Activated CD4-positive, CD25-positive, alpha-beta regulatory T cell treated with anti-CD3 and anti-CD28 coated beads, Interleukin-2, amount 50 U/mL, for 72 hours (primary cell): ENCODE results near the gene SLC6A18.

Source experiments
- DNase-seq: peaks from one replicate; pipeline ENCODE4 v3.0.0; 2021

The SLC6A18 gene

DNA sequence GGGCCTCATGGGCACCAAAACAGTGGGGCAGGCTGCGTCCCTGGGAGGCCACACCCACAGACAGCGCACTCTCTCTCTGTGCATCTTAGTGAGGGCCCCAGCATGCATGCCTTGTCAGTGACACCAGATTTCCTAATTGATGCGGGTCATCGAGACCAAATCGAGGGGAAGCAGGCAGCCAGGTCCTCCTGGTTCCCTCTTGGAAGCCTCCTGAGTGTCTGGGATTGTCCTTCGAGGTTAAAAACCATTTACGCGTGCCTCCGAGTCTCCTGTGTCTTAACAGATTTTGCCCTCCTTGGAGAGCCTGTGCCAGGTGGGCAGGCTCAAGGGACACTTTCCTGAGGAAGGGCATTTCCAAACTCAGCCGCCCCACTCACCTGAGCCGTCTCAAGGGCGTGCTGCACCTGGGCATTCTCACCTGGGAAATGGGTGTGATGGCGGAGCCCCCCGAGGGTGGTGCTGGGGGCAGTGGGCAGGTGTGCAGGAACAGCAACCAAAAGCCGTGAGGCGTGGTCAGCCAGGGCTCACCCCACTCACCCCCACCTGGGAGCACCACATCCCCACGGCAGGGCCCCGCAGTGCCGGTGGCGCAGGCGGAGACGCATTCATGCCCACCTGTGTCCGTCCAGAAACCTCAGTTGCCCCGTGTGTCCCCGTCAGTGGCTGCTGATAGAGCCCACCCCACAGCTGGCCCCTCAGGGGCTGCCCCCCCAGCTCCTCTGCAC, 21.1 kb upstream of the SLC6A18 start:
- DNase-seq = no peak

DNA sequence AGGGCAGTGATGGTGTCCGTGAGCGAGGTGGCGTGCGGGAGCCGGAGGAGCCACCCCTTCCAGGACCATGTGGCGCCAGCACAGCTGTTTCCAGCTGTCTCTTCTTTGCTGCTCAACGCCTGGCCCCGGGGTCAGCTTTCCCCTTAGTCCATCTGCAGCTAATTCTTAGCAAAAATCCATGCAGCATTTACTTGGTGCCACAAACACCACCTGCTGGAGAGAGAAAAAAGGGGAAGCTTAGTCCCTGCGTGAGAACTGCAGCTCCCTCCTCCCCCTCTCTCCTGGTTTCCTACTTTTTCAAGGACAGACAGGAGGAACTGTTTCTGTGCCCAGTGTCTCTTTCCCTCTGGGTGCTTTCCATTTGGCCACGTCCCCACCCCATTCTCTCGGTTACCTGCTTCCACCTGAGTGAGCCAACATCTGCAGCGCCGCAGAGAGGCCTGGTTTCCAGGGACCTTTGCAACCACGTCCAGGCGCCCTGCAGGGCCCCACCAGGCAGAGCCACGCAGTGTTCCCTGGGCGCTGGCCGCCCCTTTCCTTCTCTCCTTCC, 20.4 kb upstream of the SLC6A18 start:
- DNase-seq = no peak

DNA sequence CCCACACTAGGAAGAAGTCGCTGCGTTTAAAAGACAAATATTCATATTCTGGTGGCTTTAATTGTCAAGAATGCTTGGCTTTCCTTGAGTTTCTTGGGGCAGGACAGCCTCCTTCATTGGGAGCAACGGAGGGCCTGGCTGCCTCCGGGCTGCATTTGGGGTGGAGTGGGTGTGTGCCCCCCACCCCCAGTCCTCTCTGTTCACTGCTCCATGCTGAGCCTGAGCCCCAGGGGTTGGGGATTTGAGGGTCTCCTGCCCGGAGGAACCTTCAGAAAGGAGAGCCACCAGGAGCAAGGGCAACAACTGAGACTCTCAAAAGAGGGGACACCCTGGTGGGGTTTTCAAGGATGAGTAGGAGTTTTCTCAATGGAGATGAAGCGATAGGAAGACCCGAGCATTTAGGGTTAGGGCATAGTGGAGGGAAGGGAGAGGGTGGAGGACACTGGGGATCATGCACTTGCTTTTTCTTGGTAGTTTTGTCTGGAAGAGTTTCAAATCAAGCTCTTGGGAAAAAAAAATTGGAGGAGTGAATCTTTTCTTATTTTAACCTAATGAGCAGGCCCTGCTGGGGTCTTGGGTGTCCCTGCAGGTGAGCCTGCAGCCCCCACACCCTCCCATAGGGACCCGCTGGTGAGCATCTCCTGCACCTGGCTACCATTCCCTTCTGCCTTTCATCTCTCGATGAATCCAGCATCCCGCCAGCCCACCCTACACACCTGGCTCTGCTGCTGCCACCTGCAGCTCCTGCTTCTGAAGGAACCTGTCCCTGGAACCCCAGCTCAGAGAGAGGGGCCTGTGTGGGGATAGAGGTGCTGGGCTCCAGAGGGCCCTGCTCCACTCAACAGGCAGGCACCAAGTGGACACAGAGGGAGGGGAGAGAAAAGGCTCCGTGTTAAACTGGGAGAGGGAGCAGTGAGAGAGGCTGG, 19.7 kb upstream of the SLC6A18 start:
- DNase-seq = no peak

DNA sequence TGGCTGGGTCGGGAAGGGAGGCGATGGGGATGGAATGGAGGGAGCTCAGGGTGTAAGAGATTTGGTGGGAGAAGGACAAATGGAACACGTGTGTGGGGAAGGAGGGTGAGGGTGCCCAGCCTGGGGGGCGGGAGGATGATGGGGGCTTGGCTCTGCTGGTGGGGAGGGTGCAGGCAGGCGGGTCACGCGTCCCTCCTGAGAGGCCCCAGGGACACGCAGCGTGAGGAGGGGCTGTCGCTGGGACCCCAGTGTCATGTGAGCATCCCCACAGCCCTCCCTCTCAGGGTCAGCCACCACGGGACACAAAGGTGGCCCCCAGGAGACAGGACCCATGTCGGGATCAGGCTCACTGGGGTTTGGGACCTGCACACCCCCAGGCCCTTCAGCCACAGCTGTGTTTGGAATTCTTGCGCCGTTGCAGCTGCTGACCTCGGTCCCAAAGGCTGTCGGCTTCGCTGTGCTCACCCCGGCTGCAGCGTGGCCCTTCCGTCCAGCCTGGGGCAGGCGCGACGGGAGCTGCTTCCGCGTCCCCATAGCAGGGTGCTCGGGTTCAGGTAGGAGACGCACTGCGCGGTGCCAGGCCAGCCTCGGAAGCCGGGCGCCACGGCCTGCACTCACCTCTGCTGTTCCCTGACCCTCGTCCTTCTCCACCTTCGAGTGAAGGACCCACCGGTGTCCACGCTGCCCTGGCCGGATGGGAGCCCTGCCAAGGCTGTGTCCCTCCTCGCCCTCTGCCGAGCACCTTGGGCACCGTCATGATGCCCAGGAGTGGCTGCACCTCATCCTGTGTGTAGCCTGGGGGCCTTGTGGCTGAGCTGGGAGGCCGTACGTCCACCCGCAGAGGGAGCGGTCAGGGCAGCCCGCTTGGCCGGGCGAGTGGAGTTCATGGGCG, 18.4 kb upstream of the SLC6A18 start:
- DNase-seq = no peak

DNA sequence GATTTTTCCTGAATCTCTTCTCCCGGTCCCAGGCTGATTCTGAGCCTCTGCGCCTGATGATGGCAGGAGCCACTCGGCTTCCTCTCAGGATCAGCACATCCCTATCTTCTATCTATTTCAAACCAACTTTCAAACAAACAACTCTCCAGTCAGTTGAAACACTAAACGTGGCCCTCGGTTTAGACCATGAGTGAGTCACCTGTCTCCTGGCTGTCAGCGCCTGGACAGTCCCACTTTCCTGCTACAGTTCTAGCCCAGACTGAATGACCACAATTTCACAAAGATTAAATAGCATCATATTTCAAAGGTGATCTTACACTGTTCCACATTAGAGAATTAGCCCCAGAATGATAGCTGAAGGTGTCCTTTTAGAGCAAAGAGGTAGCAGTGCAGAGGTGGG, 17.6 kb upstream of the SLC6A18 start:
- no peak for DNase-seq

DNA sequence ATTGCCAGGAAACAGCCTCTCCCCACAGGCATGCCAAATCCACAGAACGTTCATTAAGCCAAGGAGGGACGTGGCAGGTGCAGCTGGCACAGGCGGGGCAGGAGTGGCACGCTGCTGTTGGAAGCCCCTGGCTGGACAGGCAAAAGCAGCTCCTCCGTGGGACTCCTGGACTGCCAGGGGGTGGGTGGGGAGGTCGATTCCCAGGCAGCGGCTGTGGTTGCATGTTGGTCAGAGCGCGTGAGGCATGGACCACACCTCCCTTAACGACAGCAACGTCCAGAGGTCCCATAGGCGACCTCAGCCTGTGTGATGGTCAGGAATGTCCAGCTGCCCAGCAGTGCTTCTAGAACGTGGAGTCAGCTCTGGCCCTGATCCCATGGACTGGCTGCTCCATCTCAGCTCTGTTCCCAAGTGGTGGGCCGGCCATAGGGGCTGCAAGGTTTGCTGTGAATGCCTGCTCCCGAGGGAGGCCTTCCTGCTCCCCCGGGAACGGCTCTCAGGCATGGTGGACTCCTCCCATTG, 16.9 kb upstream of the SLC6A18 start:
- DNase-seq = no peak

DNA sequence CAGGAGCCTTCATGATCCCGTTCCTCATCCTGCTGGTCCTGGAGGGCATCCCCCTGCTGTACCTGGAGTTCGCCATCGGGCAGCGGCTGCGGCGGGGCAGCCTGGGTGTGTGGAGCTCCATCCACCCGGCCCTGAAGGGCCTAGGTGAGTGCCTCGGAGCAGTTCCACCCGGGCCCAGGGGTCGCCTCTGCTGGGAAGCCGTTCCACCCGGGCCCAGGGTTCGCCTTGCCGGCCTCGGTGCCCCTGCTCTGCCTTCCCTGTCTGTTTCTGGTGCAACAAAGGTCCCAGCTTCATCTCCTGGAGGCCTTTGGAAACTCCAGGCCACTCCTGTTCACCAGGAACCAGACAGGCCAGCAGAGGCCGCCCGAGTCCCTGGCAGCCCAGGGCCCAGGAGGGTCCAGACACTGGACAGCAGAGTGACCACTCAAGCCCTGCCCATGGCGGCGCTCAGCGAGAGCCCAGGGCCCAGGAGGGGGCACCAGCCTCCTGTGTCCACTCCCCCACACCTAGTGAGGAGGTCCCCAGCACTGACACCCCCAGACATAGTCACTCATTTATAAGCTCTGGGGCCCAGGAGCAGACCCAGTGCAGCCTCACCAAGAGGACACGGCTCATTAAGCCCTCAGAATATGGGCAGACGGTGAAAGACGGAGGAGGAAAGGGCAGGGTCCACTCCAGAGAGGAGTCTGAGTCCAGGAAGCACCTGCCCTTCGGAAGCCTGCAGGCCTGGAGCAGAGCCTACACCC, 16.3 kb upstream of the SLC6A18 start:
- DNase-seq = no peak

DNA sequence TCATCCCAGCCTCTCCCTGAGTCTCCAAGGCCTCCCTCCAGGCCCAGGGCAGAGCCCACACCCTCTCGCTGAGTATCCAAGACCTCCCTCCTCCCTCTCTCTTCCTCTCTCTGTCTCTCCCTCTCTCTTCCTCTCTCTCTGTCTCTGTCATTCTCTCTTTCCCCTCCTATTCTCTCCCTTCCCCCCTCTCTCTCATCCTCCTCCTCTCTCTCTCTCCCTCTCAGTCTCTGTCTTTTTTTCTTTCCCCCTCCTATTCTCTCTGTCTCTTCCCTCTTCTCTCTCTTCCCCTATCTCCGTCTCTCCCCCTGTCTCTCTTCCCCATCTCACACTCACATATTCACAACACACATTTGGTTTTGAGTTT, 15.7 kb upstream of the SLC6A18 start:
- DNase-seq = no peak

DNA sequence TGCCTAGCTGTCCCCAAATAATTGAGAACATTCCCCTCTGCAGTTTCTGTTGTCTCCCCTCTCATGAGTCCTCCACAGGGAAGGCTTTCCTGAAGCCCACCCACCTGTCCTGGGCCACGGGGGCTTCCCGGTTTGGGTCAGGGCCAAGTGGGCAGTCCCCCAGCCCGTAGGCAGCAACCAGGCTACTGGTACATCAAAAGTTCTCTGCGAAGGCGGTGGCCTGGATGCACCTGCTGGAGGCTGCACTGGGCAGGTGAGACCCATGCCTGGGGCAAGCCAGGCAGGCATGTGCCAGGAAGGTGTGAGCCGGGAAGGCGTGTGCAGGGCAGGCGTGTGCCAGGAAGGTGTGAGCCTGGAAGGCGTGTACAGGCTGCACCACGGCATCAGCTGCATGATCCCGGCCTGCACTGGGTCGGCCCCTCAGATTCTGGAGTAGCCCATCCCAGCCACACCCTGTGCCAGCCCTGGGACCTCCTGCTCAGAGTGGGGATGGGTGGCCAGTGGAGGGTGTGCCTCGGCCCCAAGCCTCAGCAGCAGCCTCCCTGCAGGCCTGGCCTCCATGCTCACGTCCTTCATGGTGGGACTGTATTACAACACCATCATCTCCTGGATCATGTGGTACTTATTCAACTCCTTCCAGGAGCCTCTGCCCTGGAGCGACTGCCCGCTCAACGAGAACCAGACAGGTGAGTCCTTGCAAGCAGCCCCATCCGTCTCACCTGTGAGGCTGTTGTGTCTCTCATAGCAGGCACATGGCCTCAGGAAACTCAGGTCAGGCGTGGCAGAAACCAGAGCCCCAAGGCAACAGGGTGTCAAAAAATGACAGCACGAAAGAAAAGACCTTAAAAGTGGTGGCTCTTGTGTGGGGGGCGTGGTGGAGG, 15.0 kb upstream of the SLC6A18 start:
- no peak for DNase-seq

DNA sequence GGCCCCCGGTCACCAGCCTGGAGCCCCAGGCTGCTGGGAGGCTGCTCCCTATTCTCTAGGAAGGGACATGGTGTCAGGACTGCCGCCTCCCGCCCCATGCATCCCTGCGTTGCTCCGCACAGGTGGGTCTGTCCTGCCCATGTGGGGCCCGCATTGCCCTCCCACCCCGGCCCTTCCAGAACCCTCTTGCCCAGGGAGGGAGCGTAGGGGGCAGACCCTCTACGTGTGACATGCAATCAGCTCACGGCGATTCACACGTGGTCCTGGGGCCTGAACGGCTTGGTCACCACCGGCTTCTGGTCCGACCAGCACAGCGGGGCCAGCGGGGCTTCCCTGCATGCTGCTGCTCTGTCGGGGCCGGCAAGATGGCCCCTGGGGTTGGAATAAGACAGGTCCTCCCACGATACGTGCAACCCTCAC, 14.3 kb upstream of the SLC6A18 start:
- DNase-seq = no peak

DNA sequence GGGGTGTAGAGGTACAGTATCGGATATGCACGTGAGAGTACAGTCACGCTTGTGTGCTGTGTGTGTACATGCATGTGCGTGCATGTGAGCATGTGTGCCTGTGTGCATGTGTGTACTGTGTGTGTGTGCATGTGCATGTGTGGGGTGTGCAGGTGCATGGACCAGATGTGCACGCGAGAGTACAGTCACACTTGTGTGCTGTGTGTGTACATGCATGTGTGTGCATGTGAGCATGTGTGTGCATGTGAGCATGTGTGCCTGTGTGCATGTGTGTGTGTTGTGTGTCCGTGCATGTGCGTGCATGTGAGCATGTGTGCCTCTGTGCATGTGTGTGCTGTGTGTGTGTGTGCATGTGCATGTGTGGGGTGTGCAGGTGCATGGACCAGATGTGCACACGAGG, 13.5 kb upstream of the SLC6A18 start:
- DNase-seq = no peak

DNA sequence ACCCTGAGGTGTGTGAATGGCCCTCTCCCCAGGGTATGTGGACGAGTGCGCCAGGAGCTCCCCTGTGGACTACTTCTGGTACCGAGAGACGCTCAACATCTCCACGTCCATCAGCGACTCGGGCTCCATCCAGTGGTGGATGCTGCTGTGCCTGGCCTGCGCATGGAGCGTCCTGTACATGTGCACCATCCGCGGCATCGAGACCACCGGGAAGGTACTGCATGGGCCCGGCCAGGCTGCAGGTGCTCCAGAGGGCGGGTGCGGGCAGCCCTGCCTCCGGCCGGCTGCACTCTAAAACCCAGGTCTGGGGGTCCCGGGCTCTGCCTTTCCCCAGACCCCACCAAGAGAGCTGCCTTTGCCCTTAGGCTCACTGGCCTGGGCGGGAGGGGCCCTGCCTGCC, 12.9 kb upstream of the SLC6A18 start:
- DNase-seq = no peak

DNA sequence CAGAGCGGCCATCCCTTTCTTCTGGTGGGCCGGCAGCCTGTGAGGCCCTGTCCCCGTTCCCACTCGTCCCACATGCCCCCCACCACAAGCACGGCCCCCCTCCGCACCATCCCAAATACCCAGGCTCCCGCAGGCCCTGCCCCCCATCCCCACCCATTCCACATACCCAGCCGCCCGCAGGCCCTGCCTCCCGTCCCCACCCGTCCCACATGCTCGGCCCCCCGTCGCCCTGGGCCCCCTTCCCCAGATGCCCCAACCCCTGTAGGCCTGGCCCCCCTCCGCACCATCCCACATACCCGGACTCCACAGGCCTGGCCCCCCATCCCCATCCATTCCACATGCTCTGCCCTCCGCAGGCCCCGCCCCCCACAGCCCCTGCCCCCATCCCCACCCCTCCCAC, 12.3 kb upstream of the SLC6A18 start:
- no peak for DNase-seq

DNA sequence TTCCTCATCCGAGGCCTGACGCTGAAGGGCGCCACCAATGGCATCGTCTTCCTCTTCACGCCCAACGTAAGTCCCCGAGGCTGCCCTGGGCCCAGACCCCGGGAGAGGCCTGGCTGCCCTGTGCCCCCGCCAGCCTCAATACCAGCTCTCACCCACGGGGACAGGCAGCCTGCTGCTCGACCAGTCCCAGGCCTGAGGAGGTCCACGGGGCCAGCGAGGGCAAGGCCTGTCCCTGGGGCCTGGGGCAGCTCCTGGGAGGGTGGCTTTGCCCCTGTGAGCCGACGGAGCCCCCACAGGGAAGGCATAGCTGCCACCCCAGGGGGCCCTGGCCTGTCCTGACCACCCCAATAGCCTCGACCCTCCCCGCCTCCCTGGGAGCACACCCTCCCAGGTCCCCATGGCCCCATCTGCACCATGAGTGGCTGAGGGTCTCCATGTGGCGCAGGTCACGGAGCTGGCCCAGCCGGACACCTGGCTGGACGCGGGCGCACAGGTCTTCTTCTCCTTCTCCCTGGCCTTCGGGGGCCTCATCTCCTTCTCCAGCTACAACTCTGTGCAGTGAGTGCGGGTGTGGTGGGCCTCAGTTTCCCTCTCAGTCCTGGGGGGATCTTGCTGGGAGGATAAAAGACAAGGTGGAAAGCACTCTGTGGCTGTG, 11.5 kb upstream of the SLC6A18 start:
- DNase-seq = no peak

DNA sequence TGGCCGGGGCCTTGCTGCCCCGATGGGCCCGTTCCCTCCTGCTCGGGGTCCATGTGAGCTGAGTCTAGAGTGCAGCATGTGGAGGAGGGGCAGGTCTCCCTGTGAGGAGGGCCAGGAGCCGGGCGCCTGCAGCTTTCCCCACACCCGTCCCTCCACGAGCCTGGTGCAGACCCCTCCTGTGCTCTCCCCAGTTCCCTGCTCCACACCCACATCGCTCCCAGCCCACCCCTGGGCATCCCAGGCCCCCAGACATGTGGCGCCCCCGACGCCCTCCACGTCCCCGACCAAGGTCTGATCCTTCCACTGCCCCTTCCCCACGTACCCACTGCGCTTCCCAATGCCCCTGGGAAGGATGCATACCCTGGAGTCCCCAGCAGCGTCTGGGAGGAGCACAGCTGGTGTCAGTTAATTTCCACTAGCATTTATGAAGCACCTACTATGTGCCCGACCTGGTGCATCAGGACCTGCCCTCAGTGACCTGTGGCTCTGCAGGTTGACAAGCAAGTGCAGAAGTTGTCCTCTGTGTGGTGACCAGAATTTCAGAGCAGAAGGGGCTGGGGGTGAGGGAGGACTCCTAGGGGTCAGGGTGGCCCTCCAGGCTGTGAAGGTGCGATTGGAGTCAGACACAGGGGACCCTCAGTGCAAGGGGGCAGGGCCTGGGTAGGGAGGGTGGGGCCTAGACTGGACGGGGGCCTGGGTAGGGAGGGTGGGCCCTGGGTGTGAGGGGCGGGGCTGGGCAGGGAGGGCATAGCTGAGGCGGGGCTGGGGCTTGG, 10.8 kb upstream of the SLC6A18 start:
- DNase-seq = no peak

DNA sequence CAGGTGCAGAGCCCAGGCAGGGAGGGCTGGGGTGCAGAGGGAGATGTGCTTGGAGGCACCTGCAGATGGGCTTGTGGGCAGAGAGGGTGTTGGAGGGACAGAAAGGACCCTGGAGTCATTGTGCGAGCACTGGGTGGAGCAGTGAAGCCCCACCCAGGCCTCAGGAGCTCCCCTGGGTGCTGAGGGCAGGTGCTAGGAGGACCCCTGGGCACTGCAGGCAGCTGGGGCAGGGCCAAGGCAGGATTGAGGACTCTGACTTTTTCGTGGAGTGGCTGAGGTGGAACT, 10.3 kb upstream of the SLC6A18 start:
- DNase-seq = no peak

DNA sequence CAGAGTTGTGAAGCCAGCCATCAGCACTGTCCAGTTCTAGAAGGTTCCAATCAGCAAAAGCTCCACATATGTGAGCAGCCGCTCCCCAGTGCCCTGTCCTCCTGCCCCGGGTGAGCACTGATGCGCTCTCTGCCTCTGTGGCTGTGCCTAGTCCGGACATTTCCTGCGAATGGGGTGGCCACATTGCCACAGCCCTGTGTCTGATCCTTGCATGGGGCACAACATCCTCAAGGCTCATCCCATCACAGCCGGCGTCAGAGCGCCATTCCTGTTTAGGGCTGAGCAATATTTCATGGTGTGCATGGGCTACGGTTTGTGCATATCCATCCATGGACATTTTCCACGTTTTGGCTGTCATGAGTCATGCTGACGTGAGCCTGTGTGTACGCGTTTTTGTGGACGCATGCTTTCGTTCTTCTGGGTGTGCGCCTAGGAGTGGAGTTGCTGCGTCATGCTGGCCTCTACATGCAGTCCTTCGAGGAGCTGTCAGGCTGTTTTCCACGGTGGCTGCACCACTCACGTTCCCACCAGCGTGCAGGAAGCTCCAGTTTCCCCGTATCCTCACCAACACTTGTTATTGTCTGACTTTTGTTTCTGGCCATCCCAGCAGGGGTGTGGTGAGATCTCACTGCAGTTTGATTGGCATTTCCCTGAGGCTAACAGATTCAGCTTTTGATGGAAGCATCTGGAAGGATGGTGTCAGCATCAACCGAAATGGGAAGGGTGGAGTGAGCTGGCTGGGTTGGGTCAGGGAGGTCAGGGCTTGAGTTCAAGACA, 9.7 kb upstream of the SLC6A18 start:
- DNase-seq = no peak

DNA sequence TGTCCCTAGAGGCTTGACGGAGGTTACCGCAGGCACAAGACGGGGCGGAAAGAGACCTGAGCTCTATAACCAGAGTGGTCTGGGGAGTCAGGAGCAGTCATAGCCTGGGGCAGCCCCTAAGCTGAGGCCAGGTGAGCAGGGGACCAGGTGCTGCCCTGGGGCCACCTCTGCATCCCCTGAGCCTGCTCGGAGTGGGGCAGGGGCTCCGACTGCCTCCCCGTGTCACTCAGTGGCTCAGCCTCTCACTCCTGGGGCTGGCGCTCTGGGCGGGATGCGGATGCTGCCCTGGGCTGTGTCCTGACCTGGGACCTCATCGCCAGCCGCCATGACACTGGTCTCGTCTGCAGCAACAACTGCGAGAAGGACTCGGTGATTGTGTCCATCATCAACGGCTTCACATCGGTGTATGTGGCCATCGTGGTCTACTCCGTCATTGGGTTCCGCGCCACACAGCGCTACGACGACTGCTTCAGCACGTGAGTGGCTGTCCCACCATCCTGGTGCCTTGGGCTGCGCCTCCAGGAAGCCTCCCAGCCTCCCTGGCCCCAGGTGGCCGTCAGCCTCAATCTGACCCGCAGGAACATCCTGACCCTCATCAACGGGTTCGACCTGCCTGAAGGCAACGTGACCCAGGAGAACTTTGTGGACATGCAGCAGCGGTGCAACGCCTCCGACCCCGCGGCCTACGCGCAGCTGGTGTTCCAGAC, 8.8 kb upstream of the SLC6A18 start:
- DNase-seq = no peak
